ELR (cell line): Measurements from ENCODE around the gene PACS2.

Experiments
- DNase-seq: peaks from one replicate; pipeline ENCODE4 v3.0.0-alpha.2; 2015; ENCODE audit warnings: low read depth

Gene PACS2

DNA sequence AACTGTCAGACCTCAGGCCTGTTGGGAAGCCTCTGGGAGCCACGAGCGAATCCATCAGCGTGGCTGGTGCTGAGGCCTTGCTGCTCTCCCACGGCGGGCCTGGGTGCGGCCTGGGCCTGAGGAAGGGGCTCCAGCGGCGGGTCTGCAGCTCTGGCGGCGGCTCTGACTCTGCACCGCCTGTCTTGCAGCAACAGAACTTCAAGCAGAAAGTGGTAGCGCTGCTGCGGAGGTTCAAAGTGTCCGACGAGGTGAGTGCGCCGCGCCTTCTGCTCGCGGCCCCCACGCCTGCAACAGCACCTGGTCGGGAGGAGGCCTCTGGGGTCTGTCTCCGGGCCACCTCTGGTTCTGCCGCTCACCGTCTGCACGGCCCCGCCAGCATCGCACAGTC, 55.1 kb downstream of the PACS2 start:
- no peak for DNase-seq

DNA sequence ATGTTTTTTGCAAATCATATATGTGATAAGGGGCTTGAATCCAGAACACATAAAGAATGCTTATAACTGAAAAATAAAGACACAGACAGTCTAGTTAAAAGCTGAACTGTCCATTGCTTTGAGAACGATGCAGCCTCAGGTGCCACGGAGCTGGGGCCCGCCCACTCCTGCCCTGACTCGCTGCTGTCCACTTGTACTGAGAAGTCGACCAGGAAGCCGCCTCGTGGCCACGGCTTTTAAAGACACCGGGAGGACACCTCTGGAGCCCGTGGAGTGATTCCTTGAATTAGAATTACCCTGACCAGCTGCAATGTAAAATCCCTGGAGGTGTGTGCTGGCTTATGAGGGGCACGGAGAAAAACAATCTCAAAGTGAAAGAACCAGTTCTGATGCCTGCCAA, 59.8 kb downstream of the PACS2 start:
- no peak for DNase-seq

DNA sequence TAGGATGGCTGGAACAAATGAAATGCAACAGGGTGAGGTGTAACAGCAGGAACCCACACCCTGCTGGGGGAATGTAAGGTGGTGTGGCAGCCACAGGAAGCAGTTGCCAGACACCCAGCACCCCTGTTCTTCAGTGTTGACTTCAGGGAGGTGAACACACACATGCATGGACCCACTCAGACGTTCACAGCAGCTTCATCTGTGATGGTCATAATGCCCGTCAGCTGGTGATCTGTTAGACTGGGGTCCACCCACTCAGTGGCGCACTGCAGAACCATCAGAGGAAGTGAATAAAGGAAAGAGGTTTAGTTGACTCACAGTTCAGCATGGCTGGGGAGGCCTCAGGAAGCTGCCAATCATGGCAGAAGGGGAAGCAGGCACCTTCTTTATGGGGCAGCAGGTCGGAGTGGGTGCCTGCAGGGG, 61.1 kb downstream of the PACS2 start:
- DNase-seq, result peak; percentile 56

DNA sequence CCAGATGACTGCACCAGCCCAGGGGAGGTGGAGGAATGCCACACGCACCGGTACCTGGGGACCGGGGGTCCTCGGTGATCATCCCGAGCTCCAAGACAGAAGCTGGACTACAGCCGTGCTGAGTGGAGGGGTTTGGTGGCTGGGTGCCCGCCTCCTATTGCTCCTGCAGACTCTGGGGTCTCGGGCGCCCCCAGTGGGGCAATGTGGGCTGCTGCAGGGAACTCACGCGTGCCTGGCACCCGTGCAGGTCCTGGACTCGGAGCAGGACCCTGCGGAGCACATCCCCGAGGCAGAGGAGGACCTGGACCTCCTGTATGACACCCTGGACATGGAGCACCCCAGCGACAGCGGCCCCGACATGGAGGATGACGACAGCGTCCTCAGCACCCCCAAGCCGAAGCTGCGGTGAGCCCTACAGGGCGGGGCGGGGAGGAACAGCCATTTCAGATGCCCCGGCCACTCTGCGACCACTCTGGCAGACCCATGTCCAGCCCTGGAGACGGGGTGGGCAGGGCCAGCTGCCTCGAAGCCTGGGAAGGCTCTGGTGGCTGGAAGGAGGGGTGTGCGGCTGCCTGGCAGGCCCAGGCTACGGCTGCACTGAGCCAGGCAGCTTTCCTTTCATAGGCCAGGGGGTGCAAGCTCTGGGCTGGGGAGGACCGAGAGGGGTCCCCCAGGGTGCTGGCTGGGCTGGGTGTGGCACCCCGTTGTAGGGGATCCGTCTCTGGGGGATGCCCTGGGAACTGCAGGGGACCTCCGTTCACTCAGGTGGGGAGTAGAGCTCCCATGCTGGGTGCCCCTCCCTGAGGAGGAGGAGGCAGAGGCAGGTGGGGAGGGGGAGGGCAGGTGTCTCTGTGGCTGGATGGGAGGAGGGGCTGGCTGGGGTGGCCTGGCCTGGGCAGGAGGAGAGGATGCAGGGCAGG, 62.2 kb downstream of the PACS2 start:
- no peak for DNase-seq

DNA sequence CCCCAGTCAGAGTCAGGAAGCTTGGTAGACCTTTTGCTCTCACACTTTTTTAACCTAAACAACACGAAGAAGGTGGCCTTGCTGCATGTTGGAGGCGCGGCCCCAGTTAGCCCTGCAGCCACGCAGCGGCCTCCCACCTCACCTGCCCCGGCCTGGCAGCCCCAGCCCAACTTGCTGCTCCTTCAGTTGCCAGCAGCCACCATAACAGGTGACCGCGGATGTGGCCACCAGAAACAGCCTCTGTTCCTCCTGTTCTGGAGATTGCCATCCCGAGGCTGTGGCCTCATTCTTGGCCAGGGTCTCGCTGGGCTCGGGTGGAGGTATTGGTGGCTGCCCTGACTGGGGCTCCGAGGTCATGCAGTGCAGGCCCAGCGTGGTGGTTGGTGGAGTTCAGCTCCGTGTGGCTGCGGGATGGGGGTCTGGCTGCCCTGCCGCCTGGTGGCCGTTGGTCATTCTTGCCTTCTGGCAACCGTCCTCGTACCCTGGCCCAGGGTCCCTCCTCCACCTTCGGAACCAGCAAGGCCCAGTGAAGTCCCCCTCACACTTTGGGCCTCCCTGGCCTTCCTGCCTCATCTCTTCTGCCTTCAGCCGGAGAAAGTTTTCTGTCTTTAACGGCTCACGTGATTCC, 63.1 kb downstream of the PACS2 start:
- DNase-seq, result no peak

DNA sequence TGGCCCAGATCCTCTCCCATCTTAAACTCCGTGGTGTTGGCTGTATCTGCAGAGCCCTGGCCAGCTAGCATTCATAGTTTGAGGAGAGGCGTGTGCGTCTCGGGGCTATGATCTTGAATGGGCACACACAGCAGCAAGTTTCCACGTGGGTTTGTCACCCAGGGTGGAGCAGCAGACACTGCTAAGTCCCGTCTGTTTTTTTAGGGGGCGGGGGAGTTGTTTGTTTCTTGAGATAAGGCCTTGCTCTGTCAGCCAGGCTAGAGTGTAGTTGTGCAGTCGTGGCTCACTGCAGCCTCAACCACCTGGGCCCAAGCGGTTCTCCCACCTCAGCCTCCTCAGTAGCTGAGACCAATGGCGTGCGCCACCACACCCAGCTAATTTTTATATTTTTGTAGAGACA, 63.7 kb downstream of the PACS2 start:
- no peak for DNase-seq

DNA sequence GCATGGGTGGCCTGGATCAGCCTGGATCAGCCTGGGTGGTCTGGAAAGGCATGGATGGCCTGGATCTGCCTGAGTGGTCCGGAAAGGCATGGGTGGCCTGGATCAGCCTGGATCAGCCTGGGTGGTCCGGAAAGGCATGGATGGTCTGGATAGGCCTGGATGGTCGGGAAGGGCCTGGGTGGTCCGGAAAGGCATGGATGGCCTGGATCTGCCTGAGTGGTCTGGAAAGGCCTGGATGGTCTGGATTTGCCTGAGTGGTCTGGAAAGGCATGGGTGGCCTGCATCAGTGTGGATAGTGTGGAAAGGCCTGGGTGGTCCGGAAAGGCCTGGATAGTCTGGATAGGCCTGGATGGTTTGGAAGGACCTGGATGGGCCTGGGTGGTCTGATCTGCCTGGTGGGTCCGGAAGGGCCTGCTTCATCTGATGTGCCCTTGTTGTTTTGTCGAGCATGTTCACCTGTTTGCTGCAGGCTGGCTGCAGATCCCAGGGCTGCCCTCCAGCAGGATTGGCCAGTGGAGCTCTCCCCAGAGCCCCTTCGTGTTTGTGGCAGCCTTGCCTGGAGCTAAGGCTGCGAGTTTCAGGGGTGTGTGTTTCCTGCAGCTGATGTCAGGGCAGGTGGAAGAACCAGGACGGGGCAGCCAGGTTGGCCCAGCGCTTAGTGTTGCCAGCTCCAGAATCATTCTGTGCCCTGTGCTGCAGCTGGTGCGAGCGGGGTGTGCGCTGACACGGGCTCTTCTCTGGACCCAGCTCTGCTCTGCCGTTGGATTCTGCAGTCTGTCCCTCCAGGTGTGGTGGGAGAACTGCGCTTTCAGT, 64.5 kb downstream of the PACS2 start:
- DNase-seq, result no peak

DNA sequence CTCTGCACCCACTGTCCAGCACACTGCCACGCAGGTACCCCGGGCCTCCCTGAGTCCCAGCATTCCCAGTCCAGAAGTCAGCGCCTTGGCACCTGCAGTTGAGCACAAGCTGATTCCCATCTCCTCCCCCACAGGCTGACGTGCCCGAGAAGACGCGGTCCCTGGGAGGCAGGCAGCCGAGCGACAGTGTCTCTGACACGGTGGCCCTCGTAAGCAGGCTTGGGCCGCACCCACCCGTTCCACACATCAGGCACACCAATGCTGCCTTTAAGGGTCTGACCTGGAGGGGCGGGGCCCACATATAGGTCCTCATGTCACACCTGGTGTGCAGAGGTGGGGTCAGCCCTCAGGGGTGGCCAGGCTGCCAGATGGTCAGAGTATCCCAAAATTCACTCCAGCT, 65.4 kb downstream of the PACS2 start:
- DNase-seq, result no peak

DNA sequence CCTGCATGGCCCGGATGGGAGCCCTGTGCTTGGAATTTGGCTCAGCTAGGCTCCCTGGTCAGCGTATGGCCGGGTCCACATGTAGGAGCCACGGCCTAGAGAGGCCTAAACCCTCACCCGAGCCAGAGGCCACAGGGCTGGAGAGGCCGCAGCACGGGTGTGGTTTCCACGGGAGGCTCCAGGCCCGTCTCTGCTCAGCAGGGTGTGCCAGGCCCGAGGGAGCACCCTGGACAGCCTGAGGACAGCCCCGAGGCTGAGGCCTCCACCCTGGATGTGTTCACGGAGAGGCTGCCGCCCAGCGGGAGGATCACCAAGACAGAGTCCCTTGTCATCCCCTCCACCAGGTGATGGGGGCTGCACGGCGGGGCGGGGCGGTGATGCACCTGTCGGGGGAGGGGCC, 66.2 kb downstream of the PACS2 start:
- no peak for DNase-seq

DNA sequence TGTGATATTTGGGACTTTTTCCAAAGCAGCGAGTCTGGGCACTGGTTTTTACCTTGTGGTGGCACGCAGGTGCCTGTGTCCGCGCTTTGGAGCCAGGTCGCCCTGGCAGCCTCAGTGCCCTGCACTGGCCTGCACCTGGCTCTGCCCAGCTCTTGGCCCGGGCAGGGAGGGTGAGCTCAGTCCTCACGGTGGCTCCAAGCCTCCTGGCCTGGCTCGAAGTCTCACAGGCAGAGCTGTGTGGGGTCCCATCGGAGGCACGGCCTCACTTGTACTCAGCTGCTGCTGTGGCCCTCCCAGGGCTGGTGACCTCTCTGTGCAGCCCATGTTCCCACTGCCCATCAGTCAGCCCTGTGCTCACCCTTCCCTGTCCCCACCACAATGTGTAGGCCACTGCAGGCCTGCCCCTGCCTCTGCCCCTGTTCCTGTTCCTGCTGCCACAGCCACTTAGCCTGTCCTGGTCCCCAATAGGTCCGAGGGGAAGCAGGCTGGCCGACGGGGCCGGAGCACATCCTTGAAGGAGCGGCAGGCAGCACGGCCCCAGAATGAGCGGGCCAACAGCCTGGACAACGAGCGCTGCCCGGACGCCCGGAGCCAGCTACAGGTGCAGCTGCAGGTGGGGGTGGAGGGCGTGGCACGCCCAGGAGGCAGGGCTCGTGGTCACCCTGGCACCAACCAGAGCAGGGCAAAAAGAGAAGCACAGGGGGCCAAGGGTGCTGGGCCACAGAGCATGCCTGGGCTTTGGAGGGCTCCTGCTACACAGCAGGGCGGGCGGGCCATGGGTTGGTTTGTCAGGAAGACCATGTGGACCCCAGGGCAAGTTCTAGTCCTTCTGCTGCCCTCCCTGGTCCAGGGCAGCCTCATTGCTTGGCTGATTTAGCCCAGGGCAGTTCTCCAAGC, 67.1 kb downstream of the PACS2 start:
- no peak for DNase-seq

DNA sequence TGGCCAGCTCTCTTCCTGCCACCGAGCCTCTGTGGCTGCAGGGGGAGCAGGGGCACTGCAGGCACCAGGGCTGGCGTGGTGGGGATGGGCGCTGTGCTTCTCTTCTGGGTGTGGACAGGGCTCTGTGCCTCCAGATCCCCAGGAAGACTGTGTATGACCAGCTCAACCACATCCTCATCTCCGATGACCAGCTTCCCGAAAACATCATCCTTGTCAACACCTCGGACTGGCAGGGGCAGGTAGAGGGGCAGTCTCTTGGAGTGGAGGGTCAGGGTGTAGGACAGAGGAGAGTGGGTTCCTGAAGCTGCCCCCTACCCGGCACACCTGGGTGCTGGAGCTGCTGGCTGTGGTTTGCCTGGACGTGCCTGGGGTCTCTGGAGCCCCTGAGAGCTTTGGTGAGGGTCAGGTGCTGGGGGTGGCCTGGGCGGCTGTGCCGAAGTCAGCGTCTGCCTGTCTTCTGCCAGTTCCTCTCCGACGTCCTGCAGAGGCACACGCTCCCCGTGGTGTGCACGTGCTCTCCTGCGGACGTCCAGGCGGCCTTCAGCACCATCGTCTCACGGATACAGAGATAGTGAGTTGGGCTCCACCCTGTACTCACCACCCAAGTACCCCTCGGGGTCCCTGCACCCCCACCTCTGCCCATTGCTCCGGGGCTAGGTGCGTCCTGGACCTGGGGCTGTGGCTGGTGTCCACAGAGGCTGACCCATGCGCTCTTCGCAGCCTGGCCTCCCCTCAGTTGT, 68.0 kb downstream of the PACS2 start:
- no peak for DNase-seq

DNA sequence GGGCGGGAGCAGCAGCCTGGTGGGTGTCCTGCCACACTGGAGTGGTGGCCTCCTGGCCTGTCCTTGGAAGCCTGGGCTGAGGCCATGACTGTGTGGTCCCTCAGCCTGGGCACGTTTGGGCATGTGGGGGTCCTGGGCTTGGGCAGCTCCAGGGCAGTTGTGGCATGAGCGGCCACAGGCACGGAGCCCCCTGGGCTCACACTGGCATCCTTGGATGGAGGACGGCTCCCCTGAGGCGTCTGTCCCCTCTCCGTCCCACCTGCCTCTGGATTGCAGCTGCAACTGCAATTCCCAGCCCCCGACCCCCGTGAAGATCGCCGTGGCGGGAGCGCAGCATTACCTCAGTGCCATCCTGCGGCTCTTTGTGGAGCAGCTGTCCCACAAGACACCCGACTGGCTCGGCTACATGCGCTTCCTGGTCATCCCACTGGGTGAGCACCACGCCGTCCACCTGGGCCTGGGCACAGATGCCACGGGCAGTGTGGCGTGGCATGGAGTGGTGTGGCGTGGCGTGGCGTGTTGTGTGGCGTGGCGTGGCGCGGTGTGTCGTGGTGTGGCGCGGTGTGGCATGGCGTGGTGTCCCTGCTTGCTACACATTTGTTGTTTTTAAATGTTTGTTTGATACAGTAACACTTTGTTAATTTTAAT, 68.7 kb downstream of the PACS2 start:
- DNase-seq, result no peak

DNA sequence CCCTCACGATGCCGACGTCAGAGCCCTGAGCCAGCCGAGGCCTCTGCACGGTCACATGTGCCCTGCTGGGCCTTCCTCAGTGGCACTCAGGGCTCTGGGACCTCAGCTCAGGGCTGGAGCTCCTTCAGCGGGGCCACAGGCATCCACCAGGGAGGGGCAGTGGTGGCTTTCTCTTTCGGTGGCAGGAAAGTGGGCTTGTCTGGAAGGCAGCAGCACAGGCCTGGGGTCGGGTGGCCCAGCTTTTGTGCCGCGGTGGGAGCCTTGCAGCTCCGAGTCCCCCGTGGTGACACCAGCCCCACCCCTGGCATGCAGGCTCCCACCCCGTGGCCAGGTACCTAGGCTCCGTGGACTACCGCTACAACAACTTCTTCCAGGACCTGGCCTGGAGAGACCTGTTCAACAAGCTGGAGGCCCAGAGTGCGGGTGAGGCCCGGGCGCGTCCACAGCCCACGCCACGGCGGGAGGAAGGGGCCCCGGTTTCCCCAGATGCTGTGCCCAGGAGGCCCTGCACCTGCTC, 69.6 kb downstream of the PACS2 start:
- DNase-seq, result no peak

DNA sequence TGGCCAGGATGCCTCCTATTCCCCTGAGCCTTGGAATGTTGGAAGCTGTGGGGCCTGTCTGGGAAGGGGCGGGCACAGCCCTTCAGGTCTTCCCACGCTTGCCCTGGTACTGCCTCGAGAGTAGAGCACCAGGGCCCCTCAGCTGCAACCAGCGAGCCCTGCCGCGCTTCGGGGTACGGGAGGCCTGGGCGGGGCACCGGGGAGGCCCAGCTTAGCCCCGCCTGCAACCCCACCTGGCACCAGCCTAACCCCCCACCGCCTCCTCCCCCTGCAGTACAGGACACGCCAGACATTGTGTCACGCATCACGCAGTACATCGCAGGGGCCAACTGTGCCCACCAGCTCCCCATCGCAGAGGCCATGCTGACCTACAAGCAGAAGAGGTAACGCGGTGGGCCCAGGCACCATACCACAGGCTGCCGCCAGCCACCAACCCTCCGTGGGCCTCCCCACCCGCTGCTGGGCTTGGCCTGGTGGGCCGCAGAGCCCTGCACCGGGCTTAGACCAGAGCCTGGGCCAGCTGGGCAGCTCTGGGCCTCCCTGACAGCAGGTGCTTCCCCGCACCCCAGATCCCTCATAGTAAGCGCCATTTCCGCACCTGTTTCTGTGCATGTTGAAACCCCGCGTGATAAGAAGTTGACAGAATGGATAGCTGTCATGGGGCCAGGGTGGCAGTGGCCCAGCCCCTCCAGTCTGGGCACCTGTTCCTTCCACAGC, 70.2 kb downstream of the PACS2 start:
- no peak for DNase-seq

DNA sequence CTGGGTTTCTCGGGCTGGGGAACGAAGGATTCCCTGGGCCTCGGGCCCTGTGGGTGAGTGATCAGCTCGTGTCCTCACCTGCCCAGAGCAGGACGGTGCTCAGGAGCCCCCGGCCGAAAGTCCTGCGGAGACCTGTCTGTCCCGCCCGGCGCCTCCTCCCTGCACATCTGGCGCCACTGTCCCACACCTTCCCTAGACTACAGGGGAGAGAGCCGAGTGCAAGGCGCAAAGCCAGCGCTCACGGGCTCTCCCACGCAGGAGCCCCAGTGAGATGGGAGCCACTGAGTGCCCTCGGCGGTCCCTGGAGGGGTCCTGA, 70.7 kb downstream of the PACS2 start:
- DNase-seq, result no peak

DNA sequence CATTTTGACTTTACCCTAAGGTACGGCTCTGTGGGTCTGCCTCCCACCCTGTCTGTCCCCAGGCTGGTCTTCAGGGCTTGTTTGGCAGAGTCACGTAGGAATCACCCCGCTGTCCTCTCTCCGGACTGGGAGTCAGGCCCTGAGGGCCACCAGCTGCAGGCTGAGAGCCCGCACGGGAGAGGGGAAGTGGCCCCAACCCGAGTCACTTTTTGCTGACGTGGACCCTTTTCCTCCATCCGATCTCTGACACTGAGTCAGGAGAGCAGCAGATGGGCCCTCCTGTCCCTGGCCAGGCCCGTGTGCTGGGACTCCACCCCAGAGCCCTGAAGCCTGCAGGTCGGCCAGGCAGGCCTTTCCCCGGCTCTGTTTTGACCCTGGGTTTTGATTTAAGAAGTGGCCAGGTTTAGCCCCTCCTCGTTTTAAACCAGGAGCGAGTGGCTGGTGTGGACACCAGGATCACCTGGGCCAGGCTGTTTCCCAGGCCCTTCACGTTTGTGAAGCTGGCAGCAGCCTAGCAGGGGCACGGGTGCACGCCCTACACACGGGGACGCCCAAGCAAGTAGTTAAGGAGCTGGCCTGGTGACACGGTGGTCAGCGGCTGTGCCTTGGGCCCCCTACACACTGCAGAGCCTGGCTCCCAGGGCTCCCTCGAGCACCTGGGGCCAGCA, 71.3 kb downstream of the PACS2 start:
- DNase-seq, result no peak

DNA sequence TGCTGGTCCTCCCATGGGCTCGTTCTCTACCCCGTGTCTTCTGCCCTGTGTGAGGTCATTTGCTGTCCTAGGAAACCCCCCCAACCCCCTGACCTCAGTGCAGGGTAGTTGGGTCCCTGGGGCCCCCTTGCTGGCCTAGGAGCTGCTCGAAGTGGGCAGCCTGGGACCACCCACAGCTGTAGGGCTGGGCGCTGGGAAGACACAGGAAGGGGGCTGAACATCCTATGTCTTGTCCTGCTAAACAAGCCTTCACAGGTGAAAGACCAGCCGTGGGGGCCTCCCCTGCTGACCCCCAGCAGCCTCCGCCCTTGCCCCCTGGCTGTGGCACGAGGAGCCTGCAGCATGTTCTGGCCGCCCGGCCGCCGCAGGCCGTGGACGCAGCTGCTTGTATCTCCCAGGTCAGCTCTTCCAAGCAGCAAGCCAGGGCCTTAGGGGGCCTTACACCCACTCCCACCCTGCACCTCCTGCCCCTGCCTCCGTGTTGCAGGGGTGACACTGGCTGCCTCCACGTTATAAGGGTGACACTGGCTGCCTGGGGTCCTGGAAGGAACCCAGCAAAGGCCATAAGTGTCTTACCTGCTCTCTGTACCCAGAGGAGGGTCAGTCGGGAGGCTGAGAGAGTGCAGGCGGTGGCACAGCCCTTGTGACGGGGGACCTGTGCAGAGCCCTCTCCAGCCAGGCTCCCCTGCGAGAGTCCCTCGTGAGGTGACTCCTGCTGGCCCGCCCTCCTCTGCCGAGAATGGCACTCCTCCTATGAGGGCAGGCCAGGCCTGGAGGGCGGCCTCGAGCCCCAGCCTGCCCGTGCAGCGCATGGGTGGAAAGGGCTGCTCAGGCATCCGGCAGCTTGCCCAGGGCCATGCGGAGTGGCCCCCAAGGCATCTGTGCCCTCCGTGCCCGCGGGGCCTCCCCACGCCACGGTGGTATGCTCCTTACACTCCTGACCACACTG, 72.3 kb downstream of the PACS2 start:
- DNase-seq, result no peak

DNA sequence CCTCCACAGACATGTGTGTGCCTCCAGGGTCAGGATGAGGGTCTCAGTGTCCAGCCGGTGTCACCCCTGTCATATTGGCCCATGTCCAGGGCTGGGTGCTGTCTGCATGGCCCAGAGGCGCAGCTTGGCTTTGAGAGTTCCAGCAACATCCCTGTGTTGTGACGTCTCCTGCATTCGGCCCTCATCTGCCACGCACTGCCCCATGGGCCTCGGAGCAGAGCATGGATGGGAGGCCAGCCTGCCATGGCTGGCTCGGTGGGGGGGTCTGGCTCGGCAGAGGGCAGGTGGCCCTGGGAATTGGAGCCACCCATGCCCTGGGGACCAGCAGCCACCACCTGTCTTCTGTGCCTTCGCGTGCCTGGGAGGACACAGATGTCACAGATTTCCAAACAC, 73.0 kb downstream of the PACS2 start:
- DNase-seq, result no peak
